HepG2 (cell line): ENCODE results near the gene INTS4. TPM values are rescaled to one million over a fixed set of nuclear protein-coding genes. Genes with fewer than 3 reads are reported as not detected.

Source experiments
- ASH2L ChIP-seq: fragments of 300-600, 200-600 bp; sonication (generic); IDR thresholded peaks from 2 replicates; pipeline ENCODE4 v1.7.0; 2017; ENCODE audit warnings: low read depth, mild to moderate bottlenecking, moderate library complexity, mixed read lengths, low read length; ENCODE audit not compliant: insufficient read length
- BRCA1 ChIP-seq: sonication (generic); formaldehyde crosslinking; IDR thresholded peaks from 2 replicates; pipeline ENCODE4 v1.4.0; 2020; ENCODE audit warnings: missing genetic modification reagents
- CBX1 ChIP-seq: IDR thresholded peaks from one replicate; pipeline ENCODE4 v1.6.1; 2016; ENCODE audit warnings: antibody characterized with exemption, low read depth
- CTCF ChIP-seq: sonication (generic); formaldehyde crosslinking; IDR thresholded peaks from 2 replicates; pipeline ENCODE4 v1.5.0; 2020; ENCODE audit warnings: mild to moderate bottlenecking, missing genetic modification reagents, moderate library complexity
- ELF3 ChIP-seq: IDR thresholded peaks from 2 replicates; pipeline ENCODE4 v1.6.1; 2016; ENCODE audit warnings: missing genetic modification reagents, missing compliant biosample characterization
- HDAC1 ChIP-seq: sonication (generic); formaldehyde crosslinking; IDR thresholded peaks from 2 replicates; pipeline ENCODE4 v1.5.1; 2020; ENCODE audit warnings: mild to moderate bottlenecking, missing genetic modification reagents
- HIC2 ChIP-seq: sonication (generic); formaldehyde crosslinking; IDR thresholded peaks from 2 replicates; pipeline ENCODE4 v1.9.0; 2022; ENCODE audit warnings: low read depth, missing genetic modification reagents
- KDM2A ChIP-seq: sonication (generic); formaldehyde crosslinking; IDR thresholded peaks from 2 replicates; pipeline ENCODE4 v1.4.0; 2020; ENCODE audit warnings: low read depth, missing genetic modification reagents, borderline replicate concordance
- KDM4B ChIP-seq: sonication (generic); formaldehyde crosslinking; IDR thresholded peaks from 2 replicates; pipeline ENCODE4 v1.4.0; 2020; ENCODE audit warnings: missing genetic modification reagents
- KMT2B ChIP-seq: IDR thresholded peaks from 2 replicates; pipeline ENCODE4 v1.6.1; 2016; ENCODE audit warnings: missing genetic modification reagents, missing compliant biosample characterization
- NCOA2 ChIP-seq: sonication (generic); formaldehyde crosslinking; IDR thresholded peaks from 2 replicates; pipeline ENCODE4 v1.8.0; 2022; ENCODE audit warnings: inconsistent platforms
- NCOA5 ChIP-seq: sonication (generic); formaldehyde crosslinking; IDR thresholded peaks from 2 replicates; pipeline ENCODE4 v1.4.0; 2020; ENCODE audit warnings: missing genetic modification reagents
- PAF1 ChIP-seq: IDR thresholded peaks from 2 replicates; pipeline ENCODE4 v1.6.1; 2016; ENCODE audit warnings: missing genetic modification reagents, missing compliant biosample characterization
- PHF21A ChIP-seq: sonication (generic); formaldehyde crosslinking; IDR thresholded peaks from 2 replicates; pipeline ENCODE4 v1.5.0; 2020; ENCODE audit warnings: mild to moderate bottlenecking, missing genetic modification reagents
- RARA ChIP-seq: IDR thresholded peaks from 2 replicates; pipeline ENCODE4 v1.6.1; 2016; ENCODE audit warnings: missing genetic modification reagents, missing compliant biosample characterization
- RFXANK ChIP-seq: IDR thresholded peaks from 2 replicates; pipeline ENCODE4 v1.6.1; 2016
- SNAI1 ChIP-seq: sonication (generic); formaldehyde crosslinking; IDR thresholded peaks from 2 replicates; pipeline ENCODE4 v1.5.0; 2020; ENCODE audit warnings: mild to moderate bottlenecking, missing genetic modification reagents, borderline replicate concordance
- SSRP1 ChIP-seq: IDR thresholded peaks from 2 replicates; pipeline ENCODE4 v1.6.1; 2016; ENCODE audit warnings: control low read depth
- TBL1XR1 ChIP-seq: fragments of 150-350 bp; IDR thresholded peaks from 2 replicates; pipeline ENCODE4 v1.6.1; 2014; ENCODE audit warnings: borderline replicate concordance, low read length; ENCODE audit not compliant: partially characterized antibody
- TEAD3 ChIP-seq: optimal IDR thresholded peaks from 2 replicates; pipeline ENCODE3; 2016; ENCODE audit warnings: borderline replicate concordance
- U2AF1 ChIP-seq: fragments of 200-400 bp; formaldehyde crosslinking; optimal IDR thresholded peaks from 2 replicates; pipeline ENCODE3; 2017; ENCODE audit warnings: mild to moderate bottlenecking, low read depth, low read length
- ZNF263 ChIP-seq: sonication (generic); formaldehyde crosslinking; IDR thresholded peaks from 2 replicates; pipeline ENCODE4 v1.4.0; 2020; ENCODE audit warnings: missing genetic modification reagents
- ZNF556 ChIP-seq: sonication (generic); formaldehyde crosslinking; IDR thresholded peaks from 2 replicates; pipeline ENCODE4 v1.4.0; 2020; ENCODE audit warnings: mild to moderate bottlenecking, missing genetic modification reagents, borderline replicate concordance
- polyA plus RNA-seq, 8 experiments: library from polyadenylated mRNA; depleted of rRNA in 3 of 8; stranded (reverse) in 7 of 8; unstranded in 1 of 8; fragments of >200 nt; fragmentation: Illumina TruSeq in 4 of 8; extraction: Trizol in 4 of 8; gene quantifications; 2 replicates each; pipeline versions ENCODE4 v1.2.1 to v1.2.3, GENCODE V29; 2011 to 2016; ENCODE audit warnings: low read depth in 4 of 8, missing spikeins in 1 of 8, mixed read lengths in 1 of 8; ENCODE audit not compliant: insufficient read depth in 1 of 8
- total RNA-seq, 5 experiments: library from RNA; depleted of rRNA; stranded (reverse); fragments of >200 nt; fragmentation: Illumina TruSeq; extraction: Trizol; gene quantifications; 2 replicates each; pipeline ENCODE4 v1.2.3, GENCODE V29; 2016; ENCODE audit warnings: low read depth in 1 of 5
- TF ChIP-seq, protein P1 (sequence below): sonication (generic); formaldehyde crosslinking; IDR thresholded peaks from 2 replicates; pipeline ENCODE4 v1.5.0; 2020; ENCODE audit warnings: mild to moderate bottlenecking, missing genetic modification reagents

Gene INTS4
- total and polyA plus RNA-seq, 2 of the 13 experiments (the other 11 are each of a cell fraction or from before 2014, with no cell fraction given): 37.3 to 44.8 TPM

GRCh38 chr11:78039919-78040671 lies 45.6 kb upstream of the INTS4 start (continued):
- TF ChIP-seq HDAC1 (CRISPR knock-in tag) (peak; percentile 67), KDM4B (no peak), SNAI1 (CRISPR knock-in tag) (0 out of 2 replicates have a peak, but pooled peaks have one; percentile 43), CTCF (CRISPR knock-in tag) (peak; percentile 25), CBX1 (no peak), ASH2L (no peak), ELF3 (peak; percentile 86), NCOA5 (no peak), NCOA2 (CRISPR knock-in tag) (peak; percentile 61; the same call in 1 of the 2 replicates), ZNF263 (CRISPR knock-in tag) (peak; percentile 48; the same call in 1 of the 2 replicates), TBL1XR1 (no peak), RFXANK (no peak), RARA (CRISPR knock-in tag) (peak; percentile 76), HIC2 (CRISPR knock-in tag) (peak; percentile 70), KDM2A (peak; percentile 42; the same call in 1 of the 2 replicates), BRCA1 (CRISPR knock-in tag) (no peak), ZNF556 (peak; percentile 46; the same call in 1 of the 2 replicates), KMT2B (peak; percentile 50; the same call in 1 of the 2 replicates), PHF21A (CRISPR knock-in tag) (0 out of 2 replicates have a peak, but pooled peaks have one; percentile 42), TEAD3 (CRISPR knock-in tag) (peak; percentile 76), U2AF1 (no peak), SSRP1 (CRISPR knock-in tag) (no peak), PAF1 (CRISPR knock-in tag) (no peak)
- TF ChIP-seq, protein P1, sequence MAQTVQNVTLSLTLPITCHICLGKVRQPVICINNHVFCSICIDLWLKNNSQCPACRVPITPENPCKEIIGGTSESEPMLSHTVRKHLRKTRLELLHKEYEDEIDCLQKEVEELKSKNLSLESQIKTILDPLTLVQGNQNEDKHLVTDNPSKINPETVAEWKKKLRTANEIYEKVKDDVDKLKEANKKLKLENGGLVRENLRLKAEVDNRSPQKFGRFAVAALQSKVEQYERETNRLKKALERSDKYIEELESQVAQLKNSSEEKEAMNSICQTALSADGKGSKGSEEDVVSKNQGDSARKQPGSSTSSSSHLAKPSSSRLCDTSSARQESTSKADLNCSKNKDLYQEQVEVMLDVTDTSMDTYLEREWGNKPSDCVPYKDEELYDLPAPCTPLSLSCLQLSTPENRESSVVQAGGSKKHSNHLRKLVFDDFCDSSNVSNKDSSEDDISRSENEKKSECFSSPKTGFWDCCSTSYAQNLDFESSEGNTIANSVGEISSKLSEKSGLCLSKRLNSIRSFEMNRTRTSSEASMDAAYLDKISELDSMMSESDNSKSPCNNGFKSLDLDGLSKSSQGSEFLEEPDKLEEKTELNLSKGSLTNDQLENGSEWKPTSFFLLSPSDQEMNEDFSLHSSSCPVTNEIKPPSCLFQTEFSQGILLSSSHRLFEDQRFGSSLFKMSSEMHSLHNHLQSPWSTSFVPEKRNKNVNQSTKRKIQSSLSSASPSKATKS (CRISPR knock-in tag): 0 out of 2 replicates have a peak, but pooled peaks have one; percentile 34
